HG02610 (cell line): ENCODE measurements around the gene GNG2.

Experiments used
- ATAC-seq: cut with Tn5 transposase; IDR thresholded peaks from one replicate; pipeline ENCODE4 v1.9.1; 2021; ENCODE audit warnings: mild to moderate bottlenecking, moderate library complexity; ENCODE audit not compliant: unreplicated experiment

Gene GNG2

GRCh38 chr14:51860164-51860824, at the start of gene GNG2:
Gene GNG2, plus strand, starts transcription at chr14:51860612. Its CDS starts 90,067 bp downstream, at chr14:51950679.
- peak; percentile 92 for ATAC-seq

GRCh38 chr14:51811706-51812105, 48.7 kb upstream of the GNG2 start:
- no peak for ATAC-seq

- no peak for ATAC-seq
Measured at GRCh38 chr14:51816031-51816430, 44.4 kb upstream of the GNG2 start.

- ATAC-seq: no peak
Measured at GRCh38 chr14:51817326-51817725, 43.1 kb upstream of the GNG2 start.

- no peak for ATAC-seq
Measured at GRCh38 chr14:51818748-51819380, 41.5 kb upstream of the GNG2 start.

- no peak for ATAC-seq
Measured at GRCh38 chr14:51821822-51822221, 38.6 kb upstream of the GNG2 start.

GRCh38 chr14:51822499-51822898, 37.9 kb upstream of the GNG2 start:
- no peak for ATAC-seq

GRCh38 chr14:51823706-51824105, 36.7 kb upstream of the GNG2 start:
- ATAC-seq: no peak

GRCh38 chr14:51824191-51824590, 36.2 kb upstream of the GNG2 start:
- no peak for ATAC-seq

GRCh38 chr14:51825926-51826325, 34.5 kb upstream of the GNG2 start:
- no peak for ATAC-seq

- peak; percentile 99 for ATAC-seq
Measured at GRCh38 chr14:51828017-51828797, 32.2 kb upstream of the GNG2 start.

GRCh38 chr14:51834240-51834639, 26.2 kb upstream of the GNG2 start:
- no peak for ATAC-seq

- ATAC-seq: no peak
Measured at GRCh38 chr14:51836417-51836816, 24.0 kb upstream of the GNG2 start.

GRCh38 chr14:51844081-51844881, 16.1 kb upstream of the GNG2 start:
- peak; percentile 32 for ATAC-seq

- ATAC-seq: no peak
Measured at GRCh38 chr14:51845811-51846210, 14.6 kb upstream of the GNG2 start.

GRCh38 chr14:51846631-51847488, 13.6 kb upstream of the GNG2 start:
- peak; percentile 68 for ATAC-seq

- no peak for ATAC-seq
Measured at GRCh38 chr14:51847489-51847796, 13.0 kb upstream of the GNG2 start.

- ATAC-seq: no peak
Measured at GRCh38 chr14:51848120-51848519, 12.3 kb upstream of the GNG2 start.

GRCh38 chr14:51849097-51849496, 11.3 kb upstream of the GNG2 start:
- ATAC-seq: peak; percentile 33

GRCh38 chr14:51850651-51851050, 9.8 kb upstream of the GNG2 start:
- no peak for ATAC-seq
